ENCODE data around the gene PIEZO2.

DNA sequence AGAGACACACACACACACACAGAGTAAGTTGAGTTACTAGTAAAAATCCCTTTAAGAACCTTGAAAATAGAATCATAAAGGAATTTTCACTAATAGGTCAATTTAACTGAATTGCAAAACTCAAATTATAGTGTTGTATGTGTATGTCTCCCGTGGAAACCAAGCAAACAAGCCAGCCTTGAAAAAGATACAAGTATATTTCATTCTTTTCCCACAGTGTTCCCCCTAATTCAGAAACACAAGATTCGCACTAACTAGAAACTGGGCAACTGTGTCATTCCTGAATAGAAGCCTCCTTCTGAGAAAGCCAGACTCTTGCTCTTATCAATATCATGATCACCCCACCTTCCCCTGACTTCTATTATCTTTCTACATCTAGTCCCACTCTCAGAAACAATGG, 229.5 kb downstream of the PIEZO2 start:
- TF ChIP-seq POLR2A (IDR thresholded peaks at IDR 0.05; ENCODE audit: low read depth, low read length) (no peak), SPI1 (IDR thresholded peaks at IDR 0.05; ENCODE audit: low read depth, low read length) (no peak), POLR2AphosphoS5 (IDR thresholded peaks at IDR 0.05; ENCODE audit: low read depth, low read length) (no peak), TAF1 (IDR thresholded peaks at IDR 0.05; ENCODE audit: low read depth, low read length) (no peak), PAX5 (IDR thresholded peaks at IDR 0.05; ENCODE audit: insufficient read depth, low read length, severe bottlenecking) (no peak)

Measured in GM12891 (cell line).